GM12872 (cell line): ENCODE measurements around the gene SFSWAP.

Source experiments
- CTCF ChIP-seq: IDR thresholded peaks from 3 replicates; pipeline ENCODE4 v1.5.1; 2011; ENCODE audit warnings: low read depth, mild to moderate bottlenecking, low read length, moderate library complexity; ENCODE audit not compliant: insufficient read depth

SFSWAP gene

GRCh38 chr12:131736446-131737149 lies 25.7 kb downstream of the SFSWAP start:
- no peak for TF ChIP-seq CTCF

DNA sequence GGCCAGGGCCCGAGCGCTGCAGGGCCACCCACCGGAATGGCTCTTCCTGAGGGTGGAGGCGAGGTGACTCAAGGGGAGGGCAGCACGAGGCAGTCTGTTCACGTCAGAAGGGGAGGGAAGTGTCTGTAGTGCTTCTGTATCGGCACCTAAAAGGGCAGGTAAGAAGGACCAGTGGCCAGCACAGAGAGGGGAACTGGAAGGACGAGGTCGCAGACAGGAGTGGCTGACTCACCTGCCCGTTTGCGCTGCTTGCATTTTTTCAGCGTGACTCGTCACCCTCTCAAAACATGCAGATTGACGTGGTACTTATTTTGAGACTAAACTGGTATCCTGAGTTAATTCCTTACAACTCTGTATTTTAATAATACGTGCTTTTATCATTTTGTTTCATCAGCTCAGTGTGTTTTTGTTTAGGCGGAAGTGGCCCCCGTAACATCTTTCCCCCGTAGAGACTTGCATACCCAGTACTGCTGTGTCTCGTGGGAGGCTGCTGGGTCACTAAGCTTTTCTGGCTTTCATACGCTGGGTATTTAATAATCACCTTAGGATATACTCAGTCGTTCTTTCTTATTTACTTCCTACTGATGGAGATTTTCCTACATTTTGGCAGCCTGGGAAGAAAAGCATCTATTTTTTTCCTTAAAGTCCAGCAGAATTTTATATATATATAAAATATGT lies 26.4 kb downstream of the SFSWAP start:
- no peak for TF ChIP-seq CTCF

GRCh38 chr12:131738196-131738595 lies 27.3 kb downstream of the SFSWAP start:
- no peak for TF ChIP-seq CTCF

DNA sequence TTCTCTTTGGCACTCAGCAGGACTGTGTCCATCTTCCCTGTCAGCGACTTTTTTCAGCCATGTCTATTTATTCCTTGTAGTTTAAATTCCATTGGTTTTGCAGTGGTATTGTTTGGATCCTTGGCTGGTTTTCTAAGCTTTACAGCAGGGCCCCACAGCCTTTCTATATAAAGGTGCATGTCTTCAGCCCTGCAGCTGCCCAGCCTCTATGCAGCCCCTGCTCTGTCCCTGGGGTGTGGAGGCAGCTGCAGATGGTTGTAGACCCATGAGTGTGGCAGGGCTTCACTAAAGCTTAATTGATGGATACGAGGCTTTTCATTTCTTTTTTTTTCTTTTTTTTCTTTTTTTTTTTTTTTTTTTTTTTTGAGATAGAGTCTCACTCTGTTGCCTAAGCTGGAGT lies 29.7 kb downstream of the SFSWAP start:
- TF ChIP-seq CTCF, result no peak

GRCh38 chr12:131745706-131746105 lies 34.8 kb downstream of the SFSWAP start:
- TF ChIP-seq CTCF, result no peak

DNA sequence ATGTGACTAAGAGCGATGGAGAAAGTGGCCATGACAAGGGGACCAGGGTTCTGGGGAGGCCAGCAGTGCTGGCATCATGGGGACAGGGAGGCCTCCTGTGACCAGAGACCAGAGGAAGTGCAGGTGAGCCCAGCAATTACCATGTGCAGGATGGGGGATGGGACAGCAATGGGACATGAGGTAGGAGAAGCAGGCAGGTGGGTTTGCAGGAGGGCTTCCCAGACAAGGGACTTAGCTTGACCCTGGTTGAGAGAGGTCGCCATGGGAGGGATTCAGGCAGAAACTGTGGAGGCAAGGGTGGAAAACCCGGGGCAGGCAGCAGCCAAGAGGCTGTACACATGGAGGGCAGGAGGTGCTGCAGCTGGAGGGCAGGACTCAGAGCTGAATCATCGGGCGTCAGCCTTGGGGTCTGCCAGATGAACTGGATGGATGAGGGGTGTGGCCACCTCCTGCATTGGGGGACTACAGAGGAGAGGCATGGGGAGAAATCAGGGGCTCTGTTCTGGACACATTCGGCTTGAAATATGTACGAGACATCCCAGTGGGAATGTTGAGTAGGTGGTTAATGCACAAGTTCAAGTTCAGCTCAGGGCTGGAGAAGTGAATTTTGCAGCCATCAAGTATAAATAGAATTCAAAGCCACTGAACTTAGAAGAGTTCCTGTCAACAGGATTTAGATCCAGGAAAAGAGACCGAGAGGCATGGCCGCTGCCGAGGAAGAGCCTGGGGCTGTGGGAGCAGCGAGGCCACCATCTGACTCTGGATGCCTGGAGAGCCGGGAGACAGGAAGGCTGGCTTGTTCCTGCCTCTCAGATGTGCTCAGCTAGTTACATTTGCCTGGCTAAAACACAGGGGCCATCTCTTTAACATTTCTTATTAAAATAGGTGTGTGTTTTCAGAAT lies 36.6 kb downstream of the SFSWAP start:
- no peak for TF ChIP-seq CTCF
